Left lung (tissue), 10 donors: ENCODE data around the gene CCR7. TPM values are rescaled to one million over a fixed set of nuclear protein-coding genes. Genes with fewer than 3 reads are reported as not detected.
"Not testable (repeated sequence)": the region's sequence is repeated elsewhere in the genome, so short reads cannot be mapped to it uniquely, and the experiment has no call there.

Experiments used
- ATAC-seq: fragments of 200-7000 bp; cut with Tn5 transposase; one replicate; pipeline ENCODE4 v1.9.1; 2020; ENCODE audit warnings: moderate library complexity
- DNase-seq, 4 donors: peaks; one replicate each; pipeline ENCODE4 v3.0.0-alpha.2; 2013 to 2020
- H3K27ac ChIP-seq, 2 donors: fragments of 200-600 bp; sonication (generic) in 1 of 2; one replicate each; pipeline versions ENCODE4 v1.5.0 to v1.8.0; 2020 to 2021
- H3K27me3 ChIP-seq, 2 donors: fragments of 200-600 bp; sonication (generic) in 1 of 2; one replicate each; pipeline versions ENCODE4 v1.5.0 to v1.8.0; 2020 to 2021
- H3K36me3 ChIP-seq, 2 donors: fragments of 200-600 bp; sonication (generic) in 1 of 2; one replicate each; pipeline versions ENCODE4 v1.5.0 to v1.8.0; 2020 to 2021
- H3K4me1 ChIP-seq, 2 donors: fragments of 200-600 bp; one replicate each; pipeline ENCODE4 v1.8.0; 2021
- H3K4me3 ChIP-seq, 2 donors: fragments of 200-600 bp; sonication (generic) in 1 of 2; one replicate each; pipeline versions ENCODE4 v1.5.0 to v1.8.0; 2020 to 2021; ENCODE audit warnings: mild to moderate bottlenecking in 1 of 2
- H3K9me3 ChIP-seq, 2 donors: fragments of 200-600 bp; sonication (generic) in 1 of 2; one replicate each; pipeline versions ENCODE4 v1.5.0 to v1.8.0; 2020 to 2021
- intact Hi-C, 2 donors: fragments of 100-400 bp; cut with DNase I; formaldehyde crosslinking; loops; one replicate each; pipeline versions ENCODE4 v1.11.2 to v1.14.2; 2022
- polyA plus RNA-seq, 6 donors: library from polyadenylated mRNA; unstranded; fragments of 120-200 nt; gene quantifications; one replicate each; pipeline ENCODE4 v1.2.1, GENCODE V29; 2013; ENCODE audit not compliant: insufficient read length in 6 of 6
- total RNA-seq, 2 donors: library from RNA; stranded (reverse); fragmentation: NEBNext Ultra II Directional; extraction: Animal tissue kit (Norgen Biotek cat#: 25700); gene quantifications; one replicate each; pipeline ENCODE4 v1.2.1, GENCODE V29; 2021
- TF ChIP-seq, protein P1 (sequence below), 2 donors: fragments of 200-600 bp; sonication (generic) in 1 of 2; IDR thresholded peaks; one replicate each; pipeline versions ENCODE4 v1.5.0 to v1.8.0; 2021; ENCODE audit warnings: antibody characterized with exemption in 2 of 2
- donor health status: DM: no; HTN: yes; CAD: no.
- donor health status: DM: no; HTN: no; CAD: no.

Gene CCR7
- total and polyA plus RNA-seq, 8 donors: 0.35 to 1.6 (median 0.79) TPM

- peak overlapping the region; percentile 74 to 84 for H3K27ac ChIP-seq
- H3K9me3 ChIP-seq: no peaks in the 10 kb centered on the region
- TF ChIP-seq, protein P1, sequence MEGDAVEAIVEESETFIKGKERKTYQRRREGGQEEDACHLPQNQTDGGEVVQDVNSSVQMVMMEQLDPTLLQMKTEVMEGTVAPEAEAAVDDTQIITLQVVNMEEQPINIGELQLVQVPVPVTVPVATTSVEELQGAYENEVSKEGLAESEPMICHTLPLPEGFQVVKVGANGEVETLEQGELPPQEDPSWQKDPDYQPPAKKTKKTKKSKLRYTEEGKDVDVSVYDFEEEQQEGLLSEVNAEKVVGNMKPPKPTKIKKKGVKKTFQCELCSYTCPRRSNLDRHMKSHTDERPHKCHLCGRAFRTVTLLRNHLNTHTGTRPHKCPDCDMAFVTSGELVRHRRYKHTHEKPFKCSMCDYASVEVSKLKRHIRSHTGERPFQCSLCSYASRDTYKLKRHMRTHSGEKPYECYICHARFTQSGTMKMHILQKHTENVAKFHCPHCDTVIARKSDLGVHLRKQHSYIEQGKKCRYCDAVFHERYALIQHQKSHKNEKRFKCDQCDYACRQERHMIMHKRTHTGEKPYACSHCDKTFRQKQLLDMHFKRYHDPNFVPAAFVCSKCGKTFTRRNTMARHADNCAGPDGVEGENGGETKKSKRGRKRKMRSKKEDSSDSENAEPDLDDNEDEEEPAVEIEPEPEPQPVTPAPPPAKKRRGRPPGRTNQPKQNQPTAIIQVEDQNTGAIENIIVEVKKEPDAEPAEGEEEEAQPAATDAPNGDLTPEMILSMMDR (IDR thresholded peaks at IDR 0.05): no peak
- H3K4me3 ChIP-seq: no peak overlapping the region
- H3K4me1 ChIP-seq: peaks cover 41 to 57% of the 10 kb centered on the region in 2 donors
- H3K36me3 ChIP-seq: no peaks in the 10 kb centered on the region
- ATAC-seq (no peak), DNase-seq (no peak)
- H3K27me3 ChIP-seq: no peaks in the 10 kb centered on the region
- intact Hi-C loops: no loop called here
These were observed 16.7 kb downstream of the CCR7 start for GRCh38 chr17:40548491-40548981.

GRCh38 chr17:40547785-40548478, 17.3 kb downstream of the CCR7 start:
- TF ChIP-seq, protein P1 (IDR thresholded peaks at IDR 0.05): no peak

DNA sequence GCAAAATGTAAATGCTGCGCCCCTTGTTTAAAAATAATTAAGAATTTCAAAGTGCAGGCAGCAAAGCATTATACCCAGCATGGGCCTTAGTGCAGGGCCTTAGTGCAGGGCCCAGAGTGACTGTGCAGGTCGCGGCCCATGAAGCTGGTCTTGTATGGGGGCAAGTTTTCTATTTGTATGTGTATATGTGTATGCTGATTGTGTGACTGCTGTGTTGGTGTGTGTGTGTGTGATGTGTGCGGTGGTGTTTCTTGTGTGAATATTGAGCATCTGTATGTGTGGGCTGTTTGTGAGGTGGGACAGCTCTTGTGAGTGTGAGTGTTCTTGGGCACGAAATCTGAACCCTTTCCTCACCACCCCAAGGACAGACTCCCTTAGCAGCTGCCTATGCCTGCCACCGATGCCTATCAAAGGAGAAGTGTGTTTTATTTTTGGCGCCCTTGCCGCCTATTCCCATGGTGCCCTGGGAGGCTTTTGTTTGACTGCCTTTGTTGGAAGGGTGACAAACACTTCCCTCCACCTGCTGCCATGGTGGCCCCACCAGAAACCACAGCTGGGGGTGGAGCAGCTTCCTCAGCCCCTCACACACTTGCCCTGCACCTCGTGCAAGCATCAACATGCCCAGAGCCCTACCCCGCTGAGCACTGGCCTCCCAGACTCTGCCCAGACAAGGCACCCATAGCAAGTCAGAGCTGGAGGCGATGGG, 18.0 kb downstream of the CCR7 start:
- Histone ChIP-seq H3K27me3 (no peaks in the 10 kb centered on the region), H3K27ac (peak overlapping the region in 1 of 2 donors; percentile 74), H3K4me1 (peaks cover 39 to 54% of the 10 kb centered on the region in 2 donors), H3K4me3 (no peak overlapping the region), H3K36me3 (no peaks in the 10 kb centered on the region), H3K9me3 (no peaks in the 10 kb centered on the region)
- TF ChIP-seq, protein P1 (IDR thresholded peaks at IDR 0.05): no peak
- ATAC-seq: no peak
- intact Hi-C loops: no loop called here
- peak in 1 of 4 donors; percentile 40 for DNase-seq

More at GRCh38 chr17:40547785-40548478, 17.3 kb downstream of the CCR7 start:
- intact Hi-C loops: no loop called here
- Histone ChIP-seq H3K27me3 (no peaks in the 10 kb centered on the region), H3K9me3 (no peaks in the 10 kb centered on the region), H3K27ac (peak overlapping the region in 1 of 2 donors; percentile 74), H3K4me3 (no peak overlapping the region), H3K4me1 (peaks cover 39 to 53% of the 10 kb centered on the region in 2 donors), H3K36me3 (no peaks in the 10 kb centered on the region)
- DNase-seq (no peak), ATAC-seq (no peak)

DNA sequence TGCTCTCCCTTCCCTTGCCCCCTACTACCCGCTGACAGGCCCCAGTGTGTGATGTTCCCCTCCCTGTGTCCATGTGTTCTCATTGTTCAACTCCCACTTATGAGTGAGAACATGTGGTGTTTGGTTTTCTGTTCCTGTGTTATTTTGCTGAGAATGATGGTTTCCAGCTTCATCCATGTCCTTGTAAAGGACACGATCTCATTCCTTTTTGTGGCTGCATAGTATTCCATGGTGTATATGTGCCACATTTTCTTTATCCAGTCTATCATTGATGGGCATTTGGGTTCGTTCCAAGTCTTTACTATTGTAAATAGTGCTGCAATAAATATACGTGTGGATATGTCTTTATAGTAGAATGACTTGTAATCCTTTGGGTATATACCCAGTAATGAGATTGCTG, 18.8 kb downstream of the CCR7 start:
- DNase-seq, H3K9me3 ChIP-seq, H3K36me3 ChIP-seq, H3K4me3 ChIP-seq, ATAC-seq, intact Hi-C loops, H3K27ac ChIP-seq, H3K27me3 ChIP-seq: not testable (repeated sequence)
- H3K4me1 ChIP-seq: peaks cover 39 to 53% of the 10 kb centered on the region in 2 donors

GRCh38 chr17:40545660-40546059, 19.6 kb downstream of the CCR7 start:
- Histone ChIP-seq H3K4me3 (no peak overlapping the region), H3K4me1 (peaks cover 35 to 56% of the 10 kb centered on the region in 2 donors), H3K36me3 (no peaks in the 10 kb centered on the region), H3K9me3 (no peaks in the 10 kb centered on the region), H3K27ac (no peak overlapping the region), H3K27me3 (no peaks in the 10 kb centered on the region)
- DNase-seq: no peak
- intact Hi-C loops: no loop called here
- ATAC-seq: no peak
- TF ChIP-seq, protein P1 (IDR thresholded peaks at IDR 0.05): no peak
